ENCODE results near the gene CTSW. TPM values are rescaled to one million over a fixed set of nuclear protein-coding genes. Genes with fewer than 3 reads are reported as not detected.

The CTSW gene
- total RNA-seq, 4 donors from 2014 or later: 1.1 to 1.8 TPM; not detected in 2

- 50 to 51% methylated on average over 2 to 14 of the region's 15 CpGs for WGBS, 2 donors (ENCODE audit: low coverage in 1 of 2)
- Histone ChIP-seq H3K9me3 (no peaks in the 10 kb centered on the region), H3K4me1 (peaks cover 33 to 64% (median 54%) of the 10 kb centered on the region in 4 donors), H3K4me3 (peak overlapping the region in 2 of 4 donors; percentile 5 to 84), H3K27me3 (no peaks in the 10 kb centered on the region), H3K27ac (peak overlapping the region; percentile 97 to 100 (median 100)), H3K36me3 (peaks cover 2 to 28% (median 14%) of the 10 kb centered on the region in 4 donors)
- intact Hi-C loops (cut with DNase I; ENCODE audit: low total_unique reads) (no loop called here), in situ Hi-C loops (cut with MboI; ENCODE audit: low pct_ligation_motif_present in 1 of 4, low pct_unique_long_range_greater_than_20kb in 1 of 4, low sequenced_read_pairs in 3 of 4) (no loop called here)
- peak; percentile 18 for DNase-seq
- TF ChIP-seq EP300 (IDR thresholded peaks at IDR 0.05; ENCODE audit: low read depth): no peak
- no peak for TF ChIP-seq CTCF (IDR thresholded peaks at IDR 0.05)
- TF ChIP-seq POLR2AphosphoS5 (IDR thresholded peaks at IDR 0.05): peak in 1 of 3 donors; percentile 36
- no peak for TF ChIP-seq POLR2A (IDR thresholded peaks at IDR 0.05)
Measured at GRCh38 chr11:65854852-65855837, 24.5 kb upstream of the CTSW start.

GRCh38 chr11:65855927-65856363, 23.7 kb upstream of the CTSW start:
- in situ Hi-C loops (cut with MboI; ENCODE audit: low pct_ligation_motif_present in 1 of 4, low pct_unique_long_range_greater_than_20kb in 1 of 4, low sequenced_read_pairs in 3 of 4) (no loop called here), intact Hi-C loops (cut with DNase I; ENCODE audit: low total_unique reads) (no loop called here)
- H3K4me3 ChIP-seq: peak overlapping the region in 3 of 4 donors; percentile 84 to 97 (median 93)
- no peak for DNase-seq
- peak overlapping the region; percentile 97 to 100 (median 100) for H3K27ac ChIP-seq
- peaks cover 33 to 66% (median 54%) of the 10 kb centered on the region in 4 donors for H3K4me1 ChIP-seq
- WGBS, 2 donors (ENCODE audit: low coverage in 1 of 2): 40 to 74% methylated on average over 2 to 15 of the region's 15 CpGs
- TF ChIP-seq CTCF (IDR thresholded peaks at IDR 0.05) (no peak), EP300 (IDR thresholded peaks at IDR 0.05; ENCODE audit: low read depth) (no peak), POLR2A (IDR thresholded peaks at IDR 0.05) (no peak), POLR2AphosphoS5 (IDR thresholded peaks at IDR 0.05) (no peak)
- no peaks in the 10 kb centered on the region for H3K27me3 ChIP-seq
- peaks cover 2 to 28% (median 14%) of the 10 kb centered on the region in 4 donors for H3K36me3 ChIP-seq
- H3K9me3 ChIP-seq: no peaks in the 10 kb centered on the region

GRCh38 chr11:65856689-65857499, 22.7 kb upstream of the CTSW start:
- peak overlapping the region; percentile 97 to 100 (median 100) for H3K27ac ChIP-seq
- intact Hi-C loops (cut with DNase I; ENCODE audit: low total_unique reads): no loop called here
- H3K36me3 ChIP-seq: peaks cover 2 to 19% (median 14%) of the 10 kb centered on the region in 4 donors
- H3K27me3 ChIP-seq: no peaks in the 10 kb centered on the region
- WGBS, 2 donors (ENCODE audit: low coverage in 1 of 2): 1% methylated on average over 26 of the region's 57 CpGs; no CpG with 5 or more reads in 1 of the 2 donors
- H3K4me3 ChIP-seq: peak overlapping the region; percentile 84 to 97 (median 90)
- peak; percentile 75 to 93 (median 87) for TF ChIP-seq POLR2AphosphoS5 (IDR thresholded peaks at IDR 0.05)
- TF ChIP-seq CTCF (IDR thresholded peaks at IDR 0.05): peak in 1 of 5 experiments; percentile 18
- TF ChIP-seq EP300 (IDR thresholded peaks at IDR 0.05; ENCODE audit: low read depth): peak; percentile 65
- TF ChIP-seq POLR2A (IDR thresholded peaks at IDR 0.05): peak; percentile 88
- peak; percentile 90 for DNase-seq
- no peaks in the 10 kb centered on the region for H3K9me3 ChIP-seq
- peaks cover 41 to 73% (median 63%) of the 10 kb centered on the region in 4 donors for H3K4me1 ChIP-seq
- in situ Hi-C loops (cut with MboI; ENCODE audit: low pct_ligation_motif_present in 1 of 4, low pct_unique_long_range_greater_than_20kb in 1 of 4, low sequenced_read_pairs in 3 of 4): no loop called here

Data from transverse colon (tissue), 4 donors.